ENCODE data around the gene COL8A2.

The COL8A2 gene

GRCh38 chr1:36135330-36135667 is 10.3 kb upstream of the COL8A2 start:
- DNase-seq = no peak

- DNase-seq = peak; percentile 65
Measured at GRCh38 chr1:36134505-36135329, 9.7 kb upstream of the COL8A2 start.

- no peak for DNase-seq
Measured at GRCh38 chr1:36134031-36134430, 9.0 kb upstream of the COL8A2 start.

- DNase-seq = peak; percentile 67
Measured at GRCh38 chr1:36133484-36133883, 8.5 kb upstream of the COL8A2 start.

GRCh38 chr1:36132029-36132428 is 7.0 kb upstream of the COL8A2 start:
- no peak for DNase-seq

GRCh38 chr1:36128905-36129206 is 3.8 kb upstream of the COL8A2 start:
- no peak for DNase-seq

- DNase-seq = no peak
Measured at GRCh38 chr1:36128126-36128904, 3.3 kb upstream of the COL8A2 start.

- no peak for DNase-seq
Measured at GRCh38 chr1:36126797-36127500, 1.9 kb upstream of the COL8A2 start.

- no peak for DNase-seq
Measured at GRCh38 chr1:36126005-36126716, 1.1 kb upstream of the COL8A2 start.

GRCh38 chr1:36124404-36125128 is 456 bp downstream of the COL8A2 start:
- DNase-seq = no peak

GRCh38 chr1:36123356-36123755 is 1.7 kb downstream of the COL8A2 start:
- peak; percentile 91 for DNase-seq

- DNase-seq = peak; percentile 53
Measured at GRCh38 chr1:36122062-36123030, 2.7 kb downstream of the COL8A2 start.

GRCh38 chr1:36119456-36119855 is 5.6 kb downstream of the COL8A2 start:
- peak; percentile 49 for DNase-seq

GRCh38 chr1:36118447-36119204 is 6.4 kb downstream of the COL8A2 start:
- no peak for DNase-seq

GRCh38 chr1:36116901-36117300 is 8.1 kb downstream of the COL8A2 start:
- no peak for DNase-seq

- peak; percentile 71 for DNase-seq
Measured at GRCh38 chr1:36115931-36116330, 9.1 kb downstream of the COL8A2 start.

- DNase-seq = no peak
Measured at GRCh38 chr1:36115200-36115669, 9.8 kb downstream of the COL8A2 start.

- DNase-seq = no peak
Measured at GRCh38 chr1:36114371-36114770, 10.7 kb downstream of the COL8A2 start.

GRCh38 chr1:36112823-36113222 is 12.2 kb downstream of the COL8A2 start:
- no peak for DNase-seq

- no peak for DNase-seq
Measured at GRCh38 chr1:36111151-36111550, 13.9 kb downstream of the COL8A2 start.

Measured in suppressor macrophage treated with lipopolysaccharide for 4 hours (primary cell).